GM23338 (cell line): ENCODE results near the gene NPAS3. TPM values are rescaled to one million over a fixed set of nuclear protein-coding genes. Genes with fewer than 3 reads are reported as not detected.

ENCODE experiments used
- ATAC-seq: fragments of 200-7000 bp; cut with Tn5 transposase; 3 replicates; pipeline ENCODE4 v1.9.1; 2020
- DNase-seq: peaks from one replicate; pipeline ENCODE4 v3.0.0-alpha.2; 2015; ENCODE audit warnings: low spot score
- H2AFZ ChIP-seq: fragments of 200-600 bp; sonication (generic); 2 replicates; pipeline ENCODE4 v1.8.0; 2016; ENCODE audit warnings: antibody characterized with exemption, mild to moderate bottlenecking, moderate library complexity
- H3F3A ChIP-seq: fragments of 200-600 bp; sonication (generic); replicated peaks from 2 replicates; pipeline ENCODE4 v1.8.0; 2017; ENCODE audit warnings: antibody characterized with exemption, mixed run types, low read depth
- H3K27ac ChIP-seq: fragments of 200-600 bp; sonication (generic); 2 replicates; pipeline ENCODE4 v1.6.1; 2016; ENCODE audit warnings: low read depth
- H3K27me3 ChIP-seq: fragments of 200-600 bp; sonication (generic); 2 replicates; pipeline ENCODE4 v1.8.0; 2016; ENCODE audit warnings: mild to moderate bottlenecking, mixed run types, moderate library complexity; ENCODE audit not compliant: insufficient read depth
- H3K36me3 ChIP-seq: fragments of 200-600 bp; sonication (generic); 2 replicates; pipeline ENCODE4 v1.8.0; 2016; ENCODE audit warnings: mild to moderate bottlenecking; ENCODE audit not compliant: insufficient read depth
- H3K4me1 ChIP-seq: fragments of 200-600 bp; sonication (generic); 2 replicates; pipeline ENCODE4 v1.8.0; 2016; ENCODE audit warnings: mild to moderate bottlenecking, moderate library complexity; ENCODE audit not compliant: insufficient read depth
- H3K4me2 ChIP-seq: fragments of 200-600 bp; sonication (generic); 2 replicates; pipeline ENCODE4 v1.7.1; 2017; ENCODE audit warnings: mixed run types
- H3K4me3 ChIP-seq: fragments of 200-600 bp; sonication (generic); 2 replicates; pipeline ENCODE4 v1.6.1; 2016; ENCODE audit warnings: mixed run types
- H3K79me2 ChIP-seq: fragments of 200-600 bp; sonication (generic); replicated peaks from 2 replicates; pipeline ENCODE4 v1.8.0; 2017; ENCODE audit warnings: mild to moderate bottlenecking; ENCODE audit not compliant: insufficient read depth
- H3K9me2 ChIP-seq: fragments of 200-600 bp; sonication (generic); 2 replicates; pipeline ENCODE4 v1.8.0; 2017; ENCODE audit not compliant: insufficient read depth
- H4K20me1 ChIP-seq: fragments of 200-600 bp; sonication (generic); replicated peaks from 2 replicates; pipeline ENCODE4 v1.8.0; 2017; ENCODE audit warnings: mild to moderate bottlenecking; ENCODE audit not compliant: insufficient read depth
- H3K27ac Mint-ChIP-seq: 2 replicates; pipeline ENCODE4 v1.8.0; 2020; ENCODE audit warnings: inconsistent platforms, mild to moderate bottlenecking, moderate library complexity, mixed read lengths
- H3K27me3 Mint-ChIP-seq: 3 replicates; pipeline ENCODE4 v1.8.0; 2022; ENCODE audit warnings: low read depth, mild to moderate bottlenecking, moderate library complexity, mixed read lengths, inconsistent platforms; ENCODE audit not compliant: insufficient read depth, poor library complexity
- H3K36me3 Mint-ChIP-seq: 3 replicates; pipeline ENCODE4 v1.8.0; 2021; ENCODE audit warnings: low read depth, mild to moderate bottlenecking, inconsistent platforms, moderate library complexity, mixed read lengths
- H3K4me1 Mint-ChIP-seq: 3 replicates; pipeline ENCODE4 v1.8.0; 2020; ENCODE audit warnings: mild to moderate bottlenecking, inconsistent platforms, mixed read lengths
- H3K4me3 Mint-ChIP-seq: 3 replicates; pipeline ENCODE4 v1.8.0; 2021; ENCODE audit warnings: moderate library complexity, mild to moderate bottlenecking, inconsistent platforms, mixed read lengths
- H3K9me3 Mint-ChIP-seq: 3 replicates; pipeline ENCODE4 v1.8.0; 2020; ENCODE audit warnings: moderate library complexity, mild to moderate bottlenecking, inconsistent platforms, mixed read lengths
- CREB1 ChIP-seq: fragments of 250-450 bp; sonication (Bioruptor Pico); IDR thresholded peaks from 2 replicates; pipeline ENCODE4 v1.5.0; 2020; ENCODE audit warnings: low read depth, mild to moderate bottlenecking, moderate library complexity
- EZH2 ChIP-seq: fragments of 200-600 bp; sonication (generic); IDR thresholded peaks from one replicate; pipeline ENCODE4 v1.8.0; 2017; ENCODE audit warnings: antibody characterized with exemption, mild to moderate bottlenecking, low read depth; ENCODE audit not compliant: unreplicated experiment
- EZH2phosphoT487 ChIP-seq: fragments of 200-600 bp; sonication (generic); IDR thresholded peaks from one replicate; pipeline ENCODE4 v1.8.1; 2018; ENCODE audit warnings: antibody characterized with exemption; ENCODE audit not compliant: unreplicated experiment
- JUNB ChIP-seq: IDR thresholded peaks from one replicate; pipeline ENCODE4 v1.6.1; 2016; ENCODE audit warnings: antibody characterized with exemption; ENCODE audit not compliant: unreplicated experiment
- NANOG ChIP-seq: IDR thresholded peaks from 2 replicates; pipeline ENCODE4 v1.6.1; 2016; ENCODE audit warnings: antibody characterized with exemption, borderline replicate concordance
- STAT1 ChIP-seq: IDR thresholded peaks from one replicate; pipeline ENCODE4 v1.6.1; 2016; ENCODE audit warnings: antibody characterized with exemption; ENCODE audit not compliant: unreplicated experiment
- ZNF114 ChIP-seq: fragments of 250-450 bp; sonication (Bioruptor Pico); IDR thresholded peaks from 2 replicates; pipeline ENCODE4 v1.5.0; 2020; ENCODE audit warnings: mild to moderate bottlenecking, moderate library complexity
- ZNF331 ChIP-seq: fragments of 250-450 bp; sonication (Bioruptor Pico); IDR thresholded peaks from 2 replicates; pipeline ENCODE4 v1.5.0; 2020; ENCODE audit warnings: low read depth, mild to moderate bottlenecking, moderate library complexity
- polyA plus RNA-seq: library from polyadenylated mRNA; unstranded; fragments of >200 nt; fragmentation: Nextera tagmentation; extraction: Ambion mirVana; gene quantifications from 2 replicates; pipeline ENCODE4 v1.2.1, GENCODE V29; 2016
- total RNA-seq: library from RNA; depleted of rRNA; stranded (reverse); fragments of >200 nt; shearing (Covaris generic); gene quantifications from 2 replicates; pipeline ENCODE4 v1.2.3, GENCODE V29; 2014
- TF ChIP-seq, protein P1 (sequence below): IDR thresholded peaks from 2 replicates; pipeline ENCODE4 v1.6.1; 2016; ENCODE audit warnings: antibody characterized with exemption
- TF ChIP-seq, protein P2 (sequence below): IDR thresholded peaks from one replicate; pipeline ENCODE4 v1.6.1; 2018; ENCODE audit warnings: antibody characterized with exemption; ENCODE audit not compliant: unreplicated experiment
- TF ChIP-seq, protein P3 (sequence below), 2 experiments: fragments of 200-600 bp in 1 of 2; sonication (generic) in 1 of 2; conservative IDR thresholded peaks; 2 replicates each; pipeline versions ENCODE4 v1.5.1 to v1.6.1; 2016 to 2017; ENCODE audit warnings: antibody characterized with exemption in 2 of 2, low read depth in 2 of 2, mild to moderate bottlenecking in 2 of 2, moderate library complexity in 1 of 2
- TF ChIP-seq, protein P4 (sequence below): fragments of 250-450 bp; sonication (Bioruptor Pico); IDR thresholded peaks from 2 replicates; pipeline ENCODE4 v1.5.0; 2020; ENCODE audit warnings: mild to moderate bottlenecking, moderate library complexity

Gene NPAS3
- total and polyA plus RNA-seq, 2 experiments from 2014 or later: 0.17 to 0.19 TPM

DNA sequence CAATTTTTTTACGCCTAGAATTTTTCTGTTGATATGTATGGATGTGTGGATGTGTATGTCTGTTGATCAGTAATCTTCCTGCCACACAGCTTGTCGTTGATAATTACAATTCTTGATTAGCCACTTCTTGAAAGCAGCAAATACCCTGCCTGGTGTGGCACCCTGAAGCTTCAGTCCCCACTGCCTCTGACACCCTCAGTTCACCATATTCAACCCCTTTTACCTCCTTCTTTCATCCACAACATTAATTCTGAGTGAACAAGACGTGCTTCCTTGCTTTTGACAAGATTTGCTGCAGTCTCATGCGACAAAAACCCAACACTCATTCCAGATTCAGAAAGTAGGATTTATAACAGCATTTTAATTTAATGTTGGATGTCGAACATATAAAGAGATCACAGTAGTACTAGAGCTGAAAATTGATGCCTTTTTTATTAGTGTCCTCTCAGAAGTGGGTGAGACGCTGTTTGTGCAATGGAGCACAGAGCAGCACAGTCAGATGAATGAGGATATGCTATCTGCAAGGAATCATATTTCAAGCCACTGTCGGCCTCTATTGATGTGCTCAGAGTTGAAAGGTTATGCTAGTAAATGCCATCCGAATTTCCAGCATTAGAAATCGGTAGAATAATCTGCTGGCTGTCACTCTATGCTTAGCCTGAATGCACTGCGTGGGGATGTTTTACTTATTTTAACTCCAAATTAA, 628.5 kb downstream of the NPAS3 start:
- no peak overlapping the region for H3K27ac ChIP-seq
- no peak overlapping the region for H3K27ac Mint-ChIP-seq
- no peaks in the 10 kb centered on the region for H3K27me3 Mint-ChIP-seq
- ATAC-seq (no peak), DNase-seq (no peak)
- no peak for TF ChIP-seq CREB1 (CRISPR knock-in tag)
- TF ChIP-seq, protein P1, sequence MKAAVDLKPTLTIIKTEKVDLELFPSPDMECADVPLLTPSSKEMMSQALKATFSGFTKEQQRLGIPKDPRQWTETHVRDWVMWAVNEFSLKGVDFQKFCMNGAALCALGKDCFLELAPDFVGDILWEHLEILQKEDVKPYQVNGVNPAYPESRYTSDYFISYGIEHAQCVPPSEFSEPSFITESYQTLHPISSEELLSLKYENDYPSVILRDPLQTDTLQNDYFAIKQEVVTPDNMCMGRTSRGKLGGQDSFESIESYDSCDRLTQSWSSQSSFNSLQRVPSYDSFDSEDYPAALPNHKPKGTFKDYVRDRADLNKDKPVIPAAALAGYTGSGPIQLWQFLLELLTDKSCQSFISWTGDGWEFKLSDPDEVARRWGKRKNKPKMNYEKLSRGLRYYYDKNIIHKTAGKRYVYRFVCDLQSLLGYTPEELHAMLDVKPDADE: no peak
- no peak for TF ChIP-seq EZH2
- TF ChIP-seq STAT1: no peak
- no peak for TF ChIP-seq NANOG
- TF ChIP-seq JUNB: no peak
- no peak for TF ChIP-seq EZH2phosphoT487
- TF ChIP-seq, protein P2, sequence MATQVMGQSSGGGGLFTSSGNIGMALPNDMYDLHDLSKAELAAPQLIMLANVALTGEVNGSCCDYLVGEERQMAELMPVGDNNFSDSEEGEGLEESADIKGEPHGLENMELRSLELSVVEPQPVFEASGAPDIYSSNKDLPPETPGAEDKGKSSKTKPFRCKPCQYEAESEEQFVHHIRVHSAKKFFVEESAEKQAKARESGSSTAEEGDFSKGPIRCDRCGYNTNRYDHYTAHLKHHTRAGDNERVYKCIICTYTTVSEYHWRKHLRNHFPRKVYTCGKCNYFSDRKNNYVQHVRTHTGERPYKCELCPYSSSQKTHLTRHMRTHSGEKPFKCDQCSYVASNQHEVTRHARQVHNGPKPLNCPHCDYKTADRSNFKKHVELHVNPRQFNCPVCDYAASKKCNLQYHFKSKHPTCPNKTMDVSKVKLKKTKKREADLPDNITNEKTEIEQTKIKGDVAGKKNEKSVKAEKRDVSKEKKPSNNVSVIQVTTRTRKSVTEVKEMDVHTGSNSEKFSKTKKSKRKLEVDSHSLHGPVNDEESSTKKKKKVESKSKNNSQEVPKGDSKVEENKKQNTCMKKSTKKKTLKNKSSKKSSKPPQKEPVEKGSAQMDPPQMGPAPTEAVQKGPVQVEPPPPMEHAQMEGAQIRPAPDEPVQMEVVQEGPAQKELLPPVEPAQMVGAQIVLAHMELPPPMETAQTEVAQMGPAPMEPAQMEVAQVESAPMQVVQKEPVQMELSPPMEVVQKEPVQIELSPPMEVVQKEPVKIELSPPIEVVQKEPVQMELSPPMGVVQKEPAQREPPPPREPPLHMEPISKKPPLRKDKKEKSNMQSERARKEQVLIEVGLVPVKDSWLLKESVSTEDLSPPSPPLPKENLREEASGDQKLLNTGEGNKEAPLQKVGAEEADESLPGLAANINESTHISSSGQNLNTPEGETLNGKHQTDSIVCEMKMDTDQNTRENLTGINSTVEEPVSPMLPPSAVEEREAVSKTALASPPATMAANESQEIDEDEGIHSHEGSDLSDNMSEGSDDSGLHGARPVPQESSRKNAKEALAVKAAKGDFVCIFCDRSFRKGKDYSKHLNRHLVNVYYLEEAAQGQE: no peak
- no peak for TF ChIP-seq ZNF331 (CRISPR knock-in tag)
- TF ChIP-seq, protein P3, sequence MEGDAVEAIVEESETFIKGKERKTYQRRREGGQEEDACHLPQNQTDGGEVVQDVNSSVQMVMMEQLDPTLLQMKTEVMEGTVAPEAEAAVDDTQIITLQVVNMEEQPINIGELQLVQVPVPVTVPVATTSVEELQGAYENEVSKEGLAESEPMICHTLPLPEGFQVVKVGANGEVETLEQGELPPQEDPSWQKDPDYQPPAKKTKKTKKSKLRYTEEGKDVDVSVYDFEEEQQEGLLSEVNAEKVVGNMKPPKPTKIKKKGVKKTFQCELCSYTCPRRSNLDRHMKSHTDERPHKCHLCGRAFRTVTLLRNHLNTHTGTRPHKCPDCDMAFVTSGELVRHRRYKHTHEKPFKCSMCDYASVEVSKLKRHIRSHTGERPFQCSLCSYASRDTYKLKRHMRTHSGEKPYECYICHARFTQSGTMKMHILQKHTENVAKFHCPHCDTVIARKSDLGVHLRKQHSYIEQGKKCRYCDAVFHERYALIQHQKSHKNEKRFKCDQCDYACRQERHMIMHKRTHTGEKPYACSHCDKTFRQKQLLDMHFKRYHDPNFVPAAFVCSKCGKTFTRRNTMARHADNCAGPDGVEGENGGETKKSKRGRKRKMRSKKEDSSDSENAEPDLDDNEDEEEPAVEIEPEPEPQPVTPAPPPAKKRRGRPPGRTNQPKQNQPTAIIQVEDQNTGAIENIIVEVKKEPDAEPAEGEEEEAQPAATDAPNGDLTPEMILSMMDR (conservative IDR thresholded peaks at IDR 0.05; ENCODE audit: low read depth in 2 of 2): no peak
- TF ChIP-seq ZNF114 (CRISPR knock-in tag): no peak
- TF ChIP-seq, protein P4, sequence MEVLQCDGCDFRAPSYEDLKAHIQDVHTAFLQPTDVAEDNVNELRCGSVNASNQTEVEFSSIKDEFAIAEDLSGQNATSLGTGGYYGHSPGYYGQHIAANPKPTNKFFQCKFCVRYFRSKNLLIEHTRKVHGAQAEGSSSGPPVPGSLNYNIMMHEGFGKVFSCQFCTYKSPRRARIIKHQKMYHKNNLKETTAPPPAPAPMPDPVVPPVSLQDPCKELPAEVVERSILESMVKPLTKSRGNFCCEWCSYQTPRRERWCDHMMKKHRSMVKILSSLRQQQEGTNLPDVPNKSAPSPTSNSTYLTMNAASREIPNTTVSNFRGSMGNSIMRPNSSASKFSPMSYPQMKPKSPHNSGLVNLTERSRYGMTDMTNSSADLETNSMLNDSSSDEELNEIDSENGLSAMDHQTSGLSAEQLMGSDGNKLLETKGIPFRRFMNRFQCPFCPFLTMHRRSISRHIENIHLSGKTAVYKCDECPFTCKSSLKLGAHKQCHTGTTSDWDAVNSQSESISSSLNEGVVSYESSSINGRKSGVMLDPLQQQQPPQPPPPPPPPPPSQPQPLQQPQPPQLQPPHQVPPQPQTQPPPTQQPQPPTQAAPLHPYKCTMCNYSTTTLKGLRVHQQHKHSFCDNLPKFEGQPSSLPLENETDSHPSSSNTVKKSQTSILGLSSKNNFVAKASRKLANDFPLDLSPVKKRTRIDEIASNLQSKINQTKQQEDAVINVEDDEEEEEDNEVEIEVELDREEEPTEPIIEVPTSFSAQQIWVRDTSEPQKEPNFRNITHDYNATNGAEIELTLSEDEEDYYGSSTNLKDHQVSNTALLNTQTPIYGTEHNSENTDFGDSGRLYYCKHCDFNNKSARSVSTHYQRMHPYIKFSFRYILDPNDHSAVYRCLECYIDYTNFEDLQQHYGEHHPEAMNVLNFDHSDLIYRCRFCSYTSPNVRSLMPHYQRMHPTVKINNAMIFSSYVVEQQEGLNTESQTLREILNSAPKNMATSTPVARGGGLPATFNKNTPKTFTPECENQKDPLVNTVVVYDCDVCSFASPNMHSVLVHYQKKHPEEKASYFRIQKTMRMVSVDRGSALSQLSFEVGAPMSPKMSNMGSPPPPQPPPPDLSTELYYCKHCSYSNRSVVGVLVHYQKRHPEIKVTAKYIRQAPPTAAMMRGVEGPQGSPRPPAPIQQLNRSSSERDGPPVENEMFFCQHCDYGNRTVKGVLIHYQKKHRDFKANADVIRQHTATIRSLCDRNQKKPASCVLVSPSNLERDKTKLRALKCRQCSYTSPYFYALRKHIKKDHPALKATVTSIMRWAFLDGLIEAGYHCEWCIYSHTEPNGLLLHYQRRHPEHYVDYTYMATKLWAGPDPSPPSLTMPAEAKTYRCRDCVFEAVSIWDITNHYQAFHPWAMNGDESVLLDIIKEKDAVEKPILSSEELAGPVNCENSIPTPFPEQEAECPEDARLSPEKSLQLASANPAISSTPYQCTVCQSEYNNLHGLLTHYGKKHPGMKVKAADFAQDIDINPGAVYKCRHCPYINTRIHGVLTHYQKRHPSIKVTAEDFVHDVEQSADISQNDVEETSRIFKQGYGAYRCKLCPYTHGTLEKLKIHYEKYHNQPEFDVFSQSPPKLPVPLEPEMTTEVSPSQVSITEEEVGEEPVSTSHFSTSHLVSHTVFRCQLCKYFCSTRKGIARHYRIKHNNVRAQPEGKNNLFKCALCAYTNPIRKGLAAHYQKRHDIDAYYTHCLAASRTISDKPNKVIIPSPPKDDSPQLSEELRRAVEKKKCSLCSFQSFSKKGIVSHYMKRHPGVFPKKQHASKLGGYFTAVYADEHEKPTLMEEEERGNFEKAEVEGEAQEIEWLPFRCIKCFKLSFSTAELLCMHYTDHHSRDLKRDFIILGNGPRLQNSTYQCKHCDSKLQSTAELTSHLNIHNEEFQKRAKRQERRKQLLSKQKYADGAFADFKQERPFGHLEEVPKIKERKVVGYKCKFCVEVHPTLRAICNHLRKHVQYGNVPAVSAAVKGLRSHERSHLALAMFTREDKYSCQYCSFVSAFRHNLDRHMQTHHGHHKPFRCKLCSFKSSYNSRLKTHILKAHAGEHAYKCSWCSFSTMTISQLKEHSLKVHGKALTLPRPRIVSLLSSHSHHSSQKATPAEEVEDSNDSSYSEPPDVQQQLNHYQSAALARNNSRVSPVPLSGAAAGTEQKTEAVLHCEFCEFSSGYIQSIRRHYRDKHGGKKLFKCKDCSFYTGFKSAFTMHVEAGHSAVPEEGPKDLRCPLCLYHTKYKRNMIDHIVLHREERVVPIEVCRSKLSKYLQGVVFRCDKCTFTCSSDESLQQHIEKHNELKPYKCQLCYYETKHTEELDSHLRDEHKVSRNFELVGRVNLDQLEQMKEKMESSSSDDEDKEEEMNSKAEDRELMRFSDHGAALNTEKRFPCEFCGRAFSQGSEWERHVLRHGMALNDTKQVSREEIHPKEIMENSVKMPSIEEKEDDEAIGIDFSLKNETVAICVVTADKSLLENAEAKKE: no peak
- H3K79me2 ChIP-seq: no peaks in the 10 kb centered on the region
- H3K4me3 Mint-ChIP-seq: no peak overlapping the region
- H4K20me1 ChIP-seq: no peaks in the 10 kb centered on the region
- no peaks in the 10 kb centered on the region for H3K36me3 Mint-ChIP-seq
- no peaks in the 10 kb centered on the region for H3K27me3 ChIP-seq
- no peaks in the 10 kb centered on the region for H3K36me3 ChIP-seq
- H3F3A ChIP-seq: no peaks in the 10 kb centered on the region
- H3K4me1 ChIP-seq: peaks cover 16% of the 10 kb centered on the region
- no peak overlapping the region for H3K4me2 ChIP-seq
- no peaks in the 10 kb centered on the region for H3K9me3 Mint-ChIP-seq
- H3K9me2 ChIP-seq: no peaks in the 10 kb centered on the region
- H3K4me1 Mint-ChIP-seq: peaks cover 26% of the 10 kb centered on the region
- no peak overlapping the region for H3K4me3 ChIP-seq
- 0 out of 2 replicates have a peak overlapping the region, but pooled peaks have one; percentile 1 for H2AFZ ChIP-seq
